SJSA1 (cell line): ENCODE data around the gene SEMA3C. TPM values are rescaled to one million over a fixed set of nuclear protein-coding genes. Genes with fewer than 3 reads are reported as not detected.

ENCODE experiments used
- DNase-seq, 2 experiments: peaks; one replicate each; pipeline ENCODE4 v3.0.0-alpha.2; 2015 to 2020; ENCODE audit warnings: low spot score in 2 of 2, low read depth in 1 of 2
- H3K27ac ChIP-seq: fragments of 250-450 bp; sonication (Bioruptor Pico); 2 replicates; pipeline ENCODE4 v1.5.1; 2020; ENCODE audit warnings: mild to moderate bottlenecking, moderate library complexity
- H3K27me3 ChIP-seq: fragments of 250-450 bp; sonication (Bioruptor Pico); replicated peaks from 2 replicates; pipeline ENCODE4 v1.5.1; 2020; ENCODE audit warnings: mild to moderate bottlenecking, moderate library complexity
- H3K36me3 ChIP-seq: fragments of 250-450 bp; sonication (Bioruptor Pico); 2 replicates; pipeline ENCODE4 v1.5.1; 2020; ENCODE audit warnings: mild to moderate bottlenecking
- H3K4me1 ChIP-seq: fragments of 250-450 bp; sonication (Bioruptor Pico); replicated peaks from 2 replicates; pipeline ENCODE4 v1.6.1; 2021; ENCODE audit warnings: mild to moderate bottlenecking
- H3K4me3 ChIP-seq: fragments of 250-450 bp; sonication (Bioruptor Pico); 2 replicates; pipeline ENCODE4 v1.5.1; 2020; ENCODE audit warnings: mild to moderate bottlenecking
- H3K9me3 ChIP-seq: fragments of 250-450 bp; sonication (Bioruptor Pico); replicated peaks from 2 replicates; pipeline ENCODE4 v1.5.1; 2020; ENCODE audit warnings: mild to moderate bottlenecking
- total RNA-seq: library from RNA; depleted of rRNA; stranded (reverse); fragments of >200 nt; shearing (Covaris generic); gene quantifications from 2 replicates; pipeline ENCODE4 v1.2.3, GENCODE V29; 2014

SEMA3C gene
- total RNA-seq, 1 experiment from 2014 or later = 28.6 TPM

- Histone ChIP-seq H3K9me3 (no peaks in the 10 kb centered on the region), H3K4me3 (no peak overlapping the region), H3K27me3 (no peaks in the 10 kb centered on the region), H3K27ac (no peak overlapping the region), H3K4me1 (no peaks in the 10 kb centered on the region; the same call in 1 of the 2 replicates), H3K36me3 (no peaks in the 10 kb centered on the region)
- no peak for DNase-seq
These were observed 91.6 kb downstream of the SEMA3C start for GRCh38 chr7:80827239-80827633.

- DNase-seq = no peak
- Histone ChIP-seq H3K4me1 (no peaks in the 10 kb centered on the region; the same call in none of the 2 replicates), H3K36me3 (no peaks in the 10 kb centered on the region), H3K27me3 (no peaks in the 10 kb centered on the region), H3K9me3 (no peaks in the 10 kb centered on the region), H3K27ac (no peak overlapping the region), H3K4me3 (no peak overlapping the region)
These were observed 92.2 kb downstream of the SEMA3C start for GRCh38 chr7:80826520-80827238.

- H3K9me3 ChIP-seq = no peaks in the 10 kb centered on the region
- no peak for DNase-seq
- no peak overlapping the region for H3K27ac ChIP-seq
- no peaks in the 10 kb centered on the region for H3K27me3 ChIP-seq
- no peaks in the 10 kb centered on the region for H3K36me3 ChIP-seq
- no peaks in the 10 kb centered on the region; the same call in none of the 2 replicates for H3K4me1 ChIP-seq
- no peak overlapping the region for H3K4me3 ChIP-seq
These were observed 93.4 kb downstream of the SEMA3C start for GRCh38 chr7:80825499-80825898.

GRCh38 chr7:80824253-80824652 lies 94.6 kb downstream of the SEMA3C start:
- Histone ChIP-seq H3K4me3 (no peak overlapping the region), H3K27me3 (no peaks in the 10 kb centered on the region), H3K36me3 (no peaks in the 10 kb centered on the region), H3K27ac (no peak overlapping the region), H3K4me1 (no peaks in the 10 kb centered on the region; the same call in none of the 2 replicates), H3K9me3 (no peaks in the 10 kb centered on the region)
- DNase-seq = no peak

- Histone ChIP-seq H3K4me1 (no peaks in the 10 kb centered on the region; the same call in none of the 2 replicates), H3K36me3 (no peaks in the 10 kb centered on the region), H3K27ac (no peak overlapping the region), H3K4me3 (no peak overlapping the region), H3K9me3 (no peaks in the 10 kb centered on the region), H3K27me3 (no peaks in the 10 kb centered on the region)
- no peak for DNase-seq
These were observed 95.8 kb downstream of the SEMA3C start for GRCh38 chr7:80823057-80823456.

- H3K9me3 ChIP-seq = no peaks in the 10 kb centered on the region
- H3K4me3 ChIP-seq = no peak overlapping the region
- no peaks in the 10 kb centered on the region; the same call in none of the 2 replicates for H3K4me1 ChIP-seq
- DNase-seq = no peak
- no peak overlapping the region for H3K27ac ChIP-seq
- H3K27me3 ChIP-seq = no peaks in the 10 kb centered on the region
- H3K36me3 ChIP-seq = no peaks in the 10 kb centered on the region
These were observed 97.0 kb downstream of the SEMA3C start for GRCh38 chr7:80821771-80822319.

- H3K27ac ChIP-seq = no peak overlapping the region
- H3K9me3 ChIP-seq = no peaks in the 10 kb centered on the region
- DNase-seq = no peak
- H3K27me3 ChIP-seq = no peaks in the 10 kb centered on the region
- H3K4me3 ChIP-seq = no peak overlapping the region
- no peaks in the 10 kb centered on the region; the same call in 1 of the 2 replicates for H3K4me1 ChIP-seq
- H3K36me3 ChIP-seq = no peaks in the 10 kb centered on the region
These were observed 99.3 kb downstream of the SEMA3C start for GRCh38 chr7:80819503-80819902.

- H3K9me3 ChIP-seq = no peaks in the 10 kb centered on the region
These were observed 100.7 kb downstream of the SEMA3C start for GRCh38 chr7:80818181-80818580.

GRCh38 chr7:80816806-80817205 lies 102.0 kb downstream of the SEMA3C start:
- Histone ChIP-seq H3K4me3 (no peak overlapping the region), H3K36me3 (no peaks in the 10 kb centered on the region), H3K9me3 (no peaks in the 10 kb centered on the region), H3K4me1 (no peaks in the 10 kb centered on the region; the same call in 1 of the 2 replicates), H3K27me3 (no peaks in the 10 kb centered on the region), H3K27ac (no peak overlapping the region)
- DNase-seq = no peak

More at GRCh38 chr7:80818181-80818580, 100.7 kb downstream of the SEMA3C start:
- no peak for DNase-seq
- H3K27me3 ChIP-seq = no peaks in the 10 kb centered on the region
- no peak overlapping the region for H3K27ac ChIP-seq
- no peak overlapping the region for H3K4me3 ChIP-seq
- no peaks in the 10 kb centered on the region for H3K36me3 ChIP-seq
- no peaks in the 10 kb centered on the region; the same call in 1 of the 2 replicates for H3K4me1 ChIP-seq

- DNase-seq = no peak
- H3K36me3 ChIP-seq = no peaks in the 10 kb centered on the region
- no peaks in the 10 kb centered on the region for H3K27me3 ChIP-seq
- H3K4me1 ChIP-seq = no peaks in the 10 kb centered on the region
- no peak overlapping the region for H3K27ac ChIP-seq
- H3K4me3 ChIP-seq = no peak overlapping the region
- H3K9me3 ChIP-seq = no peaks in the 10 kb centered on the region
These were observed 103.1 kb downstream of the SEMA3C start for GRCh38 chr7:80815733-80816132.

GRCh38 chr7:80809545-80809944 lies 109.3 kb downstream of the SEMA3C start:
- Histone ChIP-seq H3K27me3 (no peaks in the 10 kb centered on the region), H3K9me3 (no peaks in the 10 kb centered on the region), H3K36me3 (no peaks in the 10 kb centered on the region), H3K4me1 (no peaks in the 10 kb centered on the region; the same call in 1 of the 2 replicates), H3K27ac (no peak overlapping the region), H3K4me3 (no peak overlapping the region)
- no peak for DNase-seq

GRCh38 chr7:80807166-80807900 lies 111.5 kb downstream of the SEMA3C start:
- H3K27me3 ChIP-seq = no peaks in the 10 kb centered on the region
- H3K36me3 ChIP-seq = no peaks in the 10 kb centered on the region
- H3K4me1 ChIP-seq = no peaks in the 10 kb centered on the region; the same call in 1 of the 2 replicates
- DNase-seq = no peak
- H3K4me3 ChIP-seq = no peak overlapping the region
- no peaks in the 10 kb centered on the region for H3K9me3 ChIP-seq
- no peak overlapping the region for H3K27ac ChIP-seq

- no peak for DNase-seq
- H3K27me3 ChIP-seq = no peaks in the 10 kb centered on the region
- H3K4me3 ChIP-seq = no peak overlapping the region
- H3K4me1 ChIP-seq = no peaks in the 10 kb centered on the region; the same call in 1 of the 2 replicates
- no peak overlapping the region for H3K27ac ChIP-seq
- H3K9me3 ChIP-seq = no peaks in the 10 kb centered on the region
- H3K36me3 ChIP-seq = no peaks in the 10 kb centered on the region
These were observed 112.2 kb downstream of the SEMA3C start for GRCh38 chr7:80806663-80807062.

- Histone ChIP-seq H3K36me3 (no peaks in the 10 kb centered on the region), H3K27me3 (no peaks in the 10 kb centered on the region), H3K9me3 (no peaks in the 10 kb centered on the region), H3K4me1 (no peaks in the 10 kb centered on the region; the same call in 1 of the 2 replicates), H3K4me3 (no peak overlapping the region), H3K27ac (no peak overlapping the region)
- DNase-seq = no peak
These were observed 114.3 kb downstream of the SEMA3C start for GRCh38 chr7:80804589-80804988.
